H1 (cell line): ENCODE results near the gene ZNF530. TPM values are rescaled to one million over a fixed set of nuclear protein-coding genes. Genes with fewer than 3 reads are reported as not detected.

Experiments used
- CTCF ChIA-PET: fragments of 300-600 bp; sonication (Branson Sonifier 250); formaldehyde crosslinking; loops from one replicate; lab custom pipeline; 2021; ENCODE audit not compliant: partially characterized antibody; lab: Charles Lee
- POLR2A ChIA-PET: fragments of 300-600 bp; sonication (Branson Sonifier 250); formaldehyde crosslinking; loops from one replicate; lab custom pipeline; 2021; ENCODE audit warnings: inconsistent platforms; ENCODE audit not compliant: partially characterized antibody; lab: Charles Lee
- DNase-seq, 2 experiments: peaks; one replicate each; pipeline versions ENCODE4 v3.0.0 to v3.0.0-alpha.2; 2010 to 2022; ENCODE audit warnings: low spot score in 2 of 2, low read depth in 1 of 2, mixed read lengths in 1 of 2
- FAIRE-seq: peaks from 2 replicates; lab custom pipeline; 2011; peaks lifted over from hg19 to GRCh38; lab: Jason Lieb, UNC
- H2AFZ ChIP-seq: 2 replicates; pipeline ENCODE4 v1.8.1; 2012; ENCODE audit warnings: low read length, inconsistent platforms
- H2AK5ac ChIP-seq: 2 replicates; pipeline ENCODE4 v1.6.1; 2013; ENCODE audit warnings: low read depth, low read length
- H2BK120ac ChIP-seq: replicated peaks from 2 replicates; pipeline ENCODE3; 2013; ENCODE audit warnings: low read depth, low read length, inconsistent platforms
- H2BK12ac ChIP-seq: 2 replicates; pipeline ENCODE4 v1.6.1; 2013; ENCODE audit warnings: low read depth, low read length
- H2BK15ac ChIP-seq: 2 replicates; pipeline ENCODE4 v1.6.1; 2013; ENCODE audit warnings: low read length
- H2BK20ac ChIP-seq: 2 replicates; pipeline ENCODE4 v1.6.1; 2013; ENCODE audit warnings: low read length
- H2BK5ac ChIP-seq: 2 replicates; pipeline ENCODE4 v1.6.1; 2013; ENCODE audit warnings: low read depth, low read length
- H3K14ac ChIP-seq: 2 replicates; pipeline ENCODE4 v1.6.1; 2013; ENCODE audit warnings: inconsistent platforms; ENCODE audit not compliant: insufficient read length
- H3K18ac ChIP-seq: 2 replicates; pipeline ENCODE4 v1.6.1; 2013; ENCODE audit warnings: low read length; ENCODE audit errors: extremely low read depth
- H3K23ac ChIP-seq: 2 replicates; pipeline ENCODE4 v1.6.1; 2013; ENCODE audit warnings: inconsistent platforms; ENCODE audit not compliant: insufficient read length
- H3K23me2 ChIP-seq: 2 replicates; pipeline ENCODE4 v1.6.1; 2013; ENCODE audit warnings: low read depth, low read length
- H3K27ac ChIP-seq: 2 replicates; pipeline ENCODE4 v1.6.1; 2011; ENCODE audit warnings: low read depth, low read length, inconsistent platforms
- H3K27me3 ChIP-seq, 4 experiments: replicated peaks in 1 of 4; 1 replicate in 1 of 4; 2 replicates in 3 of 4; pipeline versions ENCODE4 v1.6.1 to v1.8.1; 2011 to 2013; ENCODE audit warnings: low read length in 3 of 4, mild to moderate bottlenecking in 3 of 4, inconsistent platforms in 2 of 4, mixed read lengths in 2 of 4, moderate library complexity in 1 of 4; ENCODE audit not compliant: control insufficient read depth in 3 of 4, insufficient read depth in 3 of 4; ENCODE audit errors: extremely low read depth in 1 of 4
- H3K36me3 ChIP-seq, 4 experiments: 2 replicates each; pipeline versions ENCODE4 v1.6.1 to v1.8.1; 2011 to 2013; ENCODE audit warnings: mild to moderate bottlenecking in 4 of 4, low read length in 3 of 4, moderate library complexity in 2 of 4, control low read depth in 1 of 4, inconsistent platforms in 1 of 4; ENCODE audit not compliant: insufficient read depth in 4 of 4, control insufficient read depth in 2 of 4
- H3K4ac ChIP-seq: replicated peaks from 2 replicates; pipeline ENCODE3; 2013; ENCODE audit warnings: low read length, low read depth, mixed read lengths, inconsistent platforms; ENCODE audit not compliant: insufficient read length
- H3K4me1 ChIP-seq, 4 experiments: replicated peaks in 1 of 4; 1 replicate in 1 of 4; 2 replicates in 3 of 4; pipeline versions ENCODE4 v1.6.1 to v1.8.1; 2011 to 2013; ENCODE audit warnings: low read length in 3 of 4, inconsistent platforms in 2 of 4, mixed read lengths in 1 of 4; ENCODE audit not compliant: insufficient read depth in 4 of 4, control insufficient read depth in 3 of 4
- H3K4me2 ChIP-seq, 2 experiments: 2 replicates each; pipeline versions ENCODE4 v1.6.1 to v1.8.1; 2011 to 2013; ENCODE audit warnings: low read depth in 2 of 2, low read length in 2 of 2, control low read depth in 1 of 2, inconsistent platforms in 1 of 2, mild to moderate bottlenecking in 1 of 2; ENCODE audit not compliant: insufficient read depth in 1 of 2
- H3K4me3 ChIP-seq, 4 experiments: fragments of 200-600, 300-600 bp in 1 of 4; sonication (generic), shearing (Covaris generic), sonication (Bioruptor Twin) in 1 of 4; 2 replicates each; pipeline versions ENCODE4 v1.5.1 to v1.8.1; 2011 to 2016; ENCODE audit warnings: low read length in 4 of 4, low read depth in 3 of 4, control low read depth in 2 of 4, inconsistent platforms in 2 of 4, mild to moderate bottlenecking in 2 of 4, mixed read lengths in 1 of 4, moderate library complexity in 1 of 4; ENCODE audit not compliant: insufficient read depth in 2 of 4; ENCODE audit errors: extremely low read depth in 1 of 4
- H3K56ac ChIP-seq: replicated peaks from 2 replicates; pipeline ENCODE3; 2013; ENCODE audit warnings: low read depth, mild to moderate bottlenecking, mixed read lengths, low read length, inconsistent platforms; ENCODE audit not compliant: insufficient read length
- H3K79me1 ChIP-seq: 2 replicates; pipeline ENCODE4 v1.6.1; 2013; ENCODE audit warnings: low read depth, low read length, control low read depth
- H3K79me2 ChIP-seq, 2 experiments: 2 replicates each; pipeline versions ENCODE4 v1.6.1 to v1.8.1; 2012 to 2013; ENCODE audit warnings: low read length in 2 of 2, mild to moderate bottlenecking in 2 of 2, inconsistent platforms in 1 of 2; ENCODE audit not compliant: insufficient read depth in 2 of 2, control insufficient read depth in 1 of 2
- H3K9ac ChIP-seq, 4 experiments: replicated peaks in 1 of 4; 1 replicate in 1 of 4; 2 replicates in 3 of 4; pipeline versions ENCODE4 v1.6.1 to v1.8.1; 2011 to 2013; ENCODE audit warnings: low read depth in 3 of 4, low read length in 3 of 4, control low read depth in 2 of 4, mild to moderate bottlenecking in 2 of 4, moderate library complexity in 2 of 4, inconsistent platforms in 1 of 4; ENCODE audit errors: extremely low read depth in 1 of 4
- H3K9me3 ChIP-seq, 2 experiments: 2 replicates each; pipeline versions ENCODE4 v1.6.1 to v1.8.1; 2012 to 2013; ENCODE audit warnings: mild to moderate bottlenecking in 2 of 2, moderate library complexity in 2 of 2, control low read depth in 1 of 2, inconsistent platforms in 1 of 2, low read depth in 1 of 2, low read length in 1 of 2, mixed read lengths in 1 of 2; ENCODE audit not compliant: insufficient read depth in 2 of 2
- H4K20me1 ChIP-seq, 2 experiments: replicated peaks in 1 of 2; 2 replicates each; pipeline versions ENCODE3 to v1.8.1; 2011 to 2013; ENCODE audit warnings: inconsistent platforms in 2 of 2, low read length in 2 of 2, mild to moderate bottlenecking in 1 of 2; ENCODE audit not compliant: insufficient read depth in 2 of 2, control insufficient read depth in 1 of 2
- H4K5ac ChIP-seq: 2 replicates; pipeline ENCODE4 v1.6.1; 2013; ENCODE audit warnings: low read length, low read depth, mixed read lengths, inconsistent platforms; ENCODE audit not compliant: insufficient read length
- H4K8ac ChIP-seq: 2 replicates; pipeline ENCODE4 v1.8.0; 2013; ENCODE audit warnings: mild to moderate bottlenecking, moderate library complexity, low read length, inconsistent platforms; ENCODE audit not compliant: insufficient read depth; ENCODE audit errors: extremely low read depth
- H4K91ac ChIP-seq: replicated peaks from 2 replicates; pipeline ENCODE3; 2013; ENCODE audit warnings: low read length, mixed read lengths, inconsistent platforms; ENCODE audit not compliant: insufficient read length
- BACH1 ChIP-seq: IDR thresholded peaks from 2 replicates; pipeline ENCODE4 v1.6.1; 2012; ENCODE audit warnings: low read length, improper control_type of control experiment
- BCL11A ChIP-seq, 2 experiments: IDR thresholded peaks; one replicate each; pipeline ENCODE4 v1.6.1; 2011; ENCODE audit warnings: low read depth in 2 of 2, low read length in 2 of 2, mild to moderate bottlenecking in 2 of 2
- KDM5A ChIP-seq: fragments of 200-600 bp; IDR thresholded peaks from 2 replicates; pipeline ENCODE4 v1.7.1; 2012; ENCODE audit warnings: mild to moderate bottlenecking, low read length, inconsistent platforms, mixed read lengths
- RAD21 ChIP-seq, 2 experiments: IDR thresholded peaks in 1 of 2; conservative IDR thresholded peaks in 1 of 2; 2 replicates each; pipeline ENCODE4 v1.6.1; 2011; ENCODE audit warnings: low read depth in 2 of 2, low read length in 2 of 2, improper control_type of control experiment in 1 of 2, inconsistent platforms in 1 of 2, mild to moderate bottlenecking in 1 of 2, moderate library complexity in 1 of 2
- RBBP5 ChIP-seq: IDR thresholded peaks from 2 replicates; pipeline ENCODE4 v1.7.1; 2012; ENCODE audit warnings: low read depth, mild to moderate bottlenecking, inconsistent platforms, low read length, moderate library complexity, borderline replicate concordance
- RXRA ChIP-seq: IDR thresholded peaks from 2 replicates; pipeline ENCODE4 v1.6.1; 2011; ENCODE audit warnings: low read depth, mild to moderate bottlenecking, low read length, moderate library complexity; ENCODE audit not compliant: insufficient read depth
- SRF ChIP-seq: IDR thresholded peaks from 2 replicates; pipeline ENCODE4 v1.6.1; 2011; ENCODE audit warnings: mild to moderate bottlenecking, low read depth, low read length, moderate library complexity
- TAF7 ChIP-seq: optimal IDR thresholded peaks from 2 replicates; pipeline ENCODE3; 2011; ENCODE audit warnings: low read depth, mild to moderate bottlenecking, inconsistent platforms, low read length, moderate library complexity, borderline replicate concordance
- WGBS, 2 experiments: shearing (Covaris generic) in 1 of 2; methylation state at CpG; one replicate each; pipeline versions ENCODE4 v1.1.6 to v1.1.7; 2013 to 2015; ENCODE audit warnings: low lambda C conversion rate in 2 of 2, mixed read lengths in 2 of 2, inconsistent platforms in 1 of 2, low coverage in 1 of 2, missing lambda C conversion rate in 1 of 2; ENCODE audit not compliant: insufficient replicate concordance in 2 of 2, insufficient coverage in 1 of 2, insufficient read length in 1 of 2; ENCODE audit errors: extremely low coverage in 1 of 2, missing lambda C conversion rate in 1 of 2; 5-methylcytosine and 5-hydroxymethylcytosine counted together
- polyA plus RNA-seq, 7 experiments: library from polyadenylated mRNA; depleted of rRNA in 3 of 7; stranded (reverse) in 5 of 7; unstranded in 2 of 7; fragments of >200 nt in 5 of 7; fragments of 200-250 nt in 2 of 7; gene quantifications; 1 replicate in 5 of 7; 2 replicates in 1 of 7; 4 replicates in 1 of 7; pipeline versions ENCODE4 v1.2.1 to v1.2.3, GENCODE V29; 2011 to 2013; ENCODE audit warnings: missing spikeins in 2 of 7, mixed read lengths in 2 of 7
- total RNA-seq: library from RNA; stranded (reverse); fragmentation: NEBNext Ultra II Directional; extraction: Animal tissue kit (Norgen Biotek cat#: 25700); gene quantifications from 2 replicates; pipeline ENCODE4 v1.2.1, GENCODE V29; 2021
- TF ChIP-seq, protein P1 (sequence below): IDR thresholded peaks from 2 replicates; pipeline ENCODE4 v1.6.1; 2012; ENCODE audit warnings: inconsistent platforms

Gene ZNF530
- total and polyA plus RNA-seq, 2 of the 8 experiments (the other 6 are each of a cell fraction or from before 2014, with no cell fraction given): 4.2 to 9.3 TPM

DNA sequence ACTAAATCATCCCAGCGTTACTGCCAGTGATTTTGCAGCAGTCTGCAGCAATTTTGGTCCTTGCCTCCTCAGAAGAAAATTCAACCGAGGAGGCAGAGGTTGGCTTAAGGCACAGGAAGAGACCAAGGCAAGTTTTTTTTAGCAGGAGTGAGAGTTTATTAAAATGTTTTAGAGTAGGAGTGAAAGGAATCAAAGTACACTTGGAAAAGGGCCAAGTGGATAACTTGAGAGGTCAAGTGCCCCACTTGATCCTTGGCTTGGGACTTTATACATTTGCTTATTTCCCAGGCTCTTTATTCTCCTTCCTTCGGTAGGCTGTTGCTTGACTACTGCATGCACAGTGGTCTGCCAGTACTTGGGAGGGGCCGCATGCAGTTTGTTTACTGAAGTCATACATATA, 11.4 kb downstream of the ZNF530 start:
- Histone ChIP-seq H4K5ac (no peak overlapping the region), H4K20me1 (no peaks in the 10 kb centered on the region), H3K36me3 (peaks cover 1 to 25% (median 15%) of the 10 kb centered on the region in 4 experiments; a peak in 6 of 8 replicates), H3K9ac (no peak overlapping the region), H2AK5ac (no peak overlapping the region), H3K14ac (no peak overlapping the region), H2AFZ (no peak overlapping the region), H3K27ac (no peak overlapping the region), H4K91ac (no peak overlapping the region), H3K79me1 (peaks cover 5% of the 10 kb centered on the region), H2BK5ac (no peak overlapping the region), H3K4me3 (no peak overlapping the region), H3K23ac (no peak overlapping the region), H3K9me3 (peaks cover 6 to 12% of the 10 kb centered on the region in 2 experiments), H3K27me3 (peaks cover 0 to 1% (median 0%) of the 10 kb centered on the region in 4 experiments; a peak in 1 of 7 replicates), H3K4me1 (peaks cover 0 to 3% (median 0%) of the 10 kb centered on the region in 4 experiments; a peak in 3 of 7 replicates), H3K56ac (no peak overlapping the region), H3K79me2 (peaks cover 18 to 21% of the 10 kb centered on the region in 2 experiments), H3K23me2 (peaks cover 8% of the 10 kb centered on the region), H3K4ac (no peak overlapping the region), H3K18ac (no peak overlapping the region), H2BK120ac (no peak overlapping the region), H2BK15ac (no peak overlapping the region), H3K4me2 (no peak overlapping the region), H4K8ac (no peak overlapping the region), H2BK12ac (no peak overlapping the region), H2BK20ac (no peak overlapping the region)
- CTCF ChIA-PET: interaction anchor here (1.0 kb wide), 1 partner anchor 11 kb away, joined by 3 read pairs; the partner anchor contains the start of gene ZNF530
- DNase-seq (no peak), FAIRE-seq (no peak)
- TF ChIP-seq SRF (no peak), KDM5A (no peak), BACH1 (no peak), BCL11A (IDR thresholded peaks at IDR 0.05; ENCODE audit: low read depth in 2 of 2, low read length in 2 of 2) (no peak), RAD21 (IDR thresholded peaks at IDR 0.05 in 1 of 2, conservative IDR thresholded peaks at IDR 0.05 in 1 of 2; ENCODE audit: low read depth in 2 of 2, low read length in 2 of 2) (no peak), RBBP5 (no peak), RXRA (no peak), TAF7 (no peak)
- TF ChIP-seq, protein P1, sequence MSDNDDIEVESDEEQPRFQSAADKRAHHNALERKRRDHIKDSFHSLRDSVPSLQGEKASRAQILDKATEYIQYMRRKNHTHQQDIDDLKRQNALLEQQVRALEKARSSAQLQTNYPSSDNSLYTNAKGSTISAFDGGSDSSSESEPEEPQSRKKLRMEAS: no peak
- WGBS, 2 experiments: 80% methylated on average over 4 of the region's 4 CpGs; no CpG with 5 or more reads in 1 of the 2 experiments
- POLR2A ChIA-PET: interaction anchor here (0.6 to 1.5 kb wide), 2 partner anchors 13 to 507 kb away, joined by 3 to 4 read pairs; no protein-coding TSS in a partner anchor
